ENCODE results near the gene KCNIP1.

- no peak for TF ChIP-seq CTCF (optimal IDR thresholded peaks at IDR 0.05 in 1 of 3, IDR thresholded peaks at IDR 0.05 in 1 of 3, conservative IDR thresholded peaks at IDR 0.05 in 1 of 3; ENCODE audit: extremely low read depth in 1 of 3, insufficient read depth in 2 of 3, low read length in 3 of 3)
- no peak for TF ChIP-seq EZH2 (IDR thresholded peaks at IDR 0.05; ENCODE audit: low read length)
Observed at GRCh38 chr5:170532935-170533334, 29.1 kb downstream of the KCNIP1 start.

Data from keratinocyte (primary cell).